Stimulated activated naive CD8-positive, alpha-beta T cell treated with anti-CD3 and anti-CD28 coated beads, Interleukin-15, amount 100 ng/mL, for 72 hours (primary cell): ENCODE results near the gene PHYHIPL.

Source experiments
- ATAC-seq: fragments of 150-1000 bp; cut with Tn5 transposase; 2 replicates; pipeline ENCODE4 v1.10.0; 2021; ENCODE audit warnings: mild to moderate bottlenecking, moderate library complexity
- DNase-seq, 2 donors: peaks; one replicate each; pipeline ENCODE4 v3.0.0; 2021 to 2022
- H3K27ac Mint-ChIP-seq, 2 donors: one replicate each; pipeline ENCODE4 v1.8.0; 2022; ENCODE audit warnings: mild to moderate bottlenecking in 2 of 2, mixed read lengths in 2 of 2, moderate library complexity in 2 of 2
- H3K27me3 Mint-ChIP-seq: one replicate; pipeline ENCODE4 v1.8.0; 2022; ENCODE audit warnings: mixed read lengths
- H3K4me1 Mint-ChIP-seq: one replicate; pipeline ENCODE4 v1.8.0; 2022; ENCODE audit warnings: mild to moderate bottlenecking, mixed read lengths
- H3K4me3 Mint-ChIP-seq, 2 donors: one replicate each; pipeline ENCODE4 v1.8.0; 2022; ENCODE audit warnings: mild to moderate bottlenecking in 2 of 2, mixed read lengths in 2 of 2, moderate library complexity in 1 of 2
- H3K9me3 Mint-ChIP-seq, 2 donors: one replicate each; pipeline ENCODE4 v1.8.0; 2022; ENCODE audit warnings: mixed read lengths in 2 of 2

PHYHIPL gene

DNA sequence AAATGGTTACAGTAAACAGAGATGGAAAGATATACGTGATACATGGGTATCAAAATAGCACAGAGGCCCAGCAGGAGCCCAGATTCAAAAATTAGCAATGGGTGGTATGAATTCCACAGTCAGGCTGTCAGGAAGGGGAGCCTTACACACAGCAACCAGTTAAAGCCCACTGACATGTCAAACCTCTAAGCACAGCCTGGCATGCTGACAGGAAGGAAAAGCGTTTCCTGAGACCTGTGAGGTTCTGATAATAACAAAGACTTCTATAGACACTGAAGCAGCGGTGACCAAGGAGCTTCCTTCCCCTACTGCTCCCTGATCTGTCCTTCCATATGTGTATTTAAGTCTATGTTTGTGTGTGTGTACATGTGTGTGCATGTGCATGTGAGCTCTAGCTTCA is 89.9 kb downstream of the PHYHIPL start:
- Mint-ChIP-seq H3K9me3 (no peaks in the 10 kb centered on the region), H3K27ac (no peak overlapping the region), H3K4me1 (no peaks in the 10 kb centered on the region), H3K27me3 (no peaks in the 10 kb centered on the region), H3K4me3 (no peak overlapping the region)
- ATAC-seq, result no peak
- DNase-seq, result no peak

DNA sequence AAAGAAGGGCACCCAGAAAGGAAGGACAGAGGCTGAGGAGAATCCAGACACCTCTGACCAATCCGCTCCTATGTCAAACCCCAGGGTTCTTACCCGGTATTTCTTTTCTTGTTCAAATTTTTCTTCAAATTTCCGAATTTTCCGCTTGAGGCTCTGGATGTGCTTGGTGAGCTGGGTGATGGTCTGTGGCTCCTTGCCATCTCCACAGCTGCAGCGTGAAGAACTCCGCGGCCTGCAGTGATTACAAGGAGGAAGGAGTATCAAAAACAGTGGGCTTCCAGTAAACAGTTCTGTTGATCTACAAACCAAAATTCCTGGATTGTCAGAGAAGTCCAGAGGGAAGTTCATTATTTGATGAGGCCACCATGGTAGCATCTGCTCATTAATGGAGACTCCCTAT is 92.0 kb downstream of the PHYHIPL start:
- H3K4me1 Mint-ChIP-seq, result no peaks in the 10 kb centered on the region
- no peaks in the 10 kb centered on the region for H3K27me3 Mint-ChIP-seq
- H3K4me3 Mint-ChIP-seq, result no peak overlapping the region
- H3K27ac Mint-ChIP-seq, result no peak overlapping the region
- ATAC-seq, result no peak
- DNase-seq, result no peak
- H3K9me3 Mint-ChIP-seq, result no peaks in the 10 kb centered on the region

DNA sequence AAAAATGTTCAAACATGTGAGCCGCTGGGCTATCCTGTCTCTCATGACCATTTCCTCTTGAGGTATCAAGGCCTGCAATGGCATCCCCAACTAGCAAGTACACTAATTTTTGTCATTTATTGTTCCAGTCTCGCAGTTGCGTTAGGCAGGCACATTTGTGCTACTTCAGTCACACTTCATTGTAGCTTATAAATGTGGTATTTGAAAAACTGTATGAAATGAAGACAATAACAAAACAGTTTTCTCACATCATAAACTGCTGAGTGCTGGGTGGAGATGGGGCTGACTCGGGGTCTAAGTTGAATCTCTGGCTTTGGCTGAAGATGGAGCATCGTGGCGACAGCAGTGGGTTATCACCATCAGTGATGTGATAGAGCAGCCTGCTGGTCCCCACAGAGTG is 93.2 kb downstream of the PHYHIPL start:
- Mint-ChIP-seq H3K27me3 (no peaks in the 10 kb centered on the region), H3K4me3 (no peak overlapping the region), H3K4me1 (no peaks in the 10 kb centered on the region), H3K9me3 (no peaks in the 10 kb centered on the region), H3K27ac (no peak overlapping the region)
- no peak for ATAC-seq
- no peak for DNase-seq

DNA sequence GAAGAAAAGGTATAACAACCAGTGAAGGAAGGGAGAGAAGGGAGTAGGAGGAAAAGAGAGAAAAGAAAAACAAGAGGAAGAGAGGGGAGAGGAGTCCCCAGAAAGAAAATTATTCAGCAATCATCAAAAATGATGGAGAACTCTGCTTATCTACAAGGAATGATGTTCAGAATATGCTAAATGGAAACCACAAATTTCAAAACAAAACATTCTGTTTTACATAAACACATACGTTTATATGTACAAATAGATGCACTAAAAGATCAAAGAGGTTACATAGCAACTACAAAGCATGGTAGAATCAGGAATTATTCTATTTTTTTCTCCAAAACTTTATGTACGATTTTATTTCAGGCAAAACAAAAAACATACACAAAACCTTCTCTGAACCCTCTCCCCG is 94.0 kb downstream of the PHYHIPL start:
- ATAC-seq (no peak), DNase-seq (no peak)
- Mint-ChIP-seq H3K9me3 (no peaks in the 10 kb centered on the region), H3K27me3 (no peaks in the 10 kb centered on the region), H3K27ac (no peak overlapping the region), H3K4me3 (no peak overlapping the region), H3K4me1 (no peaks in the 10 kb centered on the region)

DNA sequence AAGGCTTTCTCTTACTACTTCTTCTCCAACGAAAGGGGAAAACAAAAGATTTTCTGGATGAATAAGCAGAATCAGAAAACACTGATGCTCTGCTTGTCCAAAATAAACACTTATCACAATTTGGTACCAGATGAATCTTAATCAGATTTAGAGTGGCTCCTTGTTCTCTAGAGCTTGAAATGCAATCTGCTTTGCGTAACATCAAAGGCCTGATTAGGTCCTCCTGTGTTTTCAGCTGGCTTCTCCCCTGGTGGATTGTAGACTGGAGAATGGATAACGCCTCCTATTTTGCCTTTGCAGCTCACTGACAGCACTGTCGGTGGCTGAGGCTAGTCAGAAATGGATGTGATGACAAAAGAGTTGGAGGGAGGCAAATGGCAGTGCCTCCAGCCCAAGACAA is 94.7 kb downstream of the PHYHIPL start:
- Mint-ChIP-seq H3K4me1 (no peaks in the 10 kb centered on the region), H3K27ac (no peak overlapping the region), H3K4me3 (no peak overlapping the region), H3K9me3 (no peaks in the 10 kb centered on the region), H3K27me3 (no peaks in the 10 kb centered on the region)
- DNase-seq, result no peak
- ATAC-seq, result no peak

DNA sequence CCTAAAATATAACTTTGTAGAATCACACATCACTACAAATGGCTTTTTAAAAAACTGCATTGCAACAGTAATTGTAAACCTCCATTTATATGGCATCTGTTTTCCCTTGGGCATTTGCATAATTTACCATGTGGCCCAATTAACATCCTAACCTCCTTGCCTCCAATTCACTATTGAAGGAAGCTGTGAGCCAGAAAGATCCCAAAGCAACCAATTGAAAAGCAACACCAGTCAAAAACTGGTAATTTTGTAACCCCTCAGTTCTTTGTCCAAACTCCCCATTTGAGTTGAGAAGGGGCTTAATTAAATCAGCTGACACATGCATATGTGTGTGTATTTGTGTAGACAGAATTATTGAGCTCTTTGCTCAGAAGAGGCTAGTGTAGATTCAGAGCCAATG is 95.6 kb downstream of the PHYHIPL start:
- H3K4me1 Mint-ChIP-seq, result no peaks in the 10 kb centered on the region
- H3K27me3 Mint-ChIP-seq, result no peaks in the 10 kb centered on the region
- no peak for DNase-seq
- no peak for ATAC-seq
- no peak overlapping the region for H3K4me3 Mint-ChIP-seq
- H3K27ac Mint-ChIP-seq, result no peak overlapping the region
- H3K9me3 Mint-ChIP-seq, result no peaks in the 10 kb centered on the region

DNA sequence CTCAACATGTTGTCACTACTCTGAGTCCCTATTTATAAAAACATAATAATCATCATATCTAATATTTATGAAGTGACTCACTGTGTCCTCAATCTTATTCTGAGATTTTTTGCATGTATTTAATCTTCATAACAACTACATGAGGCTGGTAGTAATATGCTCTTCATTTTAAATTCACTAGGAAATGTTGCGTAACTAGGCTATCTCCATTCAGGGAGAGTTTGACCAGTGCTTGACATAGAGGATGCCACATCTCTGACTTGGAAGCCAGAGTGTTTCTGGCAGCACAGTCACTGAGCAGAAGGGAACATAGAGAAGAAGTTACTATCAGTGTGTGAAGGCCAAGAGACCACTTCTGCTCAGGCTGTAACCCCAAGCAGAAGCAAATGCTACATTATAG is 97.0 kb downstream of the PHYHIPL start:
- no peak for DNase-seq
- Mint-ChIP-seq H3K4me1 (no peaks in the 10 kb centered on the region), H3K4me3 (no peak overlapping the region), H3K27ac (no peak overlapping the region), H3K27me3 (no peaks in the 10 kb centered on the region), H3K9me3 (peaks cover 0 to 6% of the 10 kb centered on the region in 2 donors)
- no peak for ATAC-seq

DNA sequence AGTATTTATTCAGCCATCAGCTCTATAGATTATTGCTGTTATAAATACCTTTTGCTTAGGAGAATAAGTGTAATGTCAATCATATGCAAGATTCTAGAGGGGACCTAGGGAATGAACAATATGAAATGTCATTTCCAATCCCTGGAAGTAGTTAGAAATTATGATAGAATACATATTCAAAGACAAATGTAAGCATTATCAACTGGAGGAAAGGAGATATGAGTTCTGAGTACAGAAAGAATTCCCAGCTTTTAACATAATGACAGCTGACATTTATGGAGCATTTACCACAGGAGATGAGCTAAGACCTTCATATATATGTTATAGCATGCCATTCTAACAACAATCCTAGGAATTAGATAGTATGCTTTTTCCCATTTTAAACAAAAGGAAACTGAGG is 99.7 kb downstream of the PHYHIPL start:
- no peak overlapping the region for H3K4me3 Mint-ChIP-seq
- peaks cover 0 to 6% of the 10 kb centered on the region in 2 donors for H3K9me3 Mint-ChIP-seq
- H3K27me3 Mint-ChIP-seq, result no peaks in the 10 kb centered on the region
- H3K27ac Mint-ChIP-seq, result no peak overlapping the region
- H3K4me1 Mint-ChIP-seq, result no peaks in the 10 kb centered on the region
- DNase-seq, result no peak
- ATAC-seq, result no peak

DNA sequence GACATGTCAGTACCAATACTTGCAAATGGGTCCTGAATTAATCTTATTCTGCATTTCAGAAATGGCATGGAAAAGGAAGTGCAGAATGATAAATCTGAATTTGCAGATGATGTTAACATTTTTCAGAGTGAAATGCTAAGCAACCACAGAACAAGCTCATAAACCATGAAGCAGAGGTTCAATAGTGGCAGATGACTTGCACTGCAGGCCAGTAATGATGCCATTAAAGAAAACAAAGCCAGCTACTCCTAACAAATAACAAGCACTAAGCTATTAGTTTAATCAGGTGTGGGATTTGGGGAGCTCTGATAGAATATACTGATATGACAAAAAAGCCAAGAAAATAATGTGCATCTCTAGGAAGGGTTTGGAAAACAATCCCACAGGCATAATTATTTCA is 100.5 kb downstream of the PHYHIPL start:
- Mint-ChIP-seq H3K27ac (no peak overlapping the region), H3K9me3 (peaks cover 0 to 6% of the 10 kb centered on the region in 2 donors), H3K4me1 (no peaks in the 10 kb centered on the region), H3K27me3 (no peaks in the 10 kb centered on the region), H3K4me3 (no peak overlapping the region)
- DNase-seq, result no peak
- ATAC-seq, result no peak

DNA sequence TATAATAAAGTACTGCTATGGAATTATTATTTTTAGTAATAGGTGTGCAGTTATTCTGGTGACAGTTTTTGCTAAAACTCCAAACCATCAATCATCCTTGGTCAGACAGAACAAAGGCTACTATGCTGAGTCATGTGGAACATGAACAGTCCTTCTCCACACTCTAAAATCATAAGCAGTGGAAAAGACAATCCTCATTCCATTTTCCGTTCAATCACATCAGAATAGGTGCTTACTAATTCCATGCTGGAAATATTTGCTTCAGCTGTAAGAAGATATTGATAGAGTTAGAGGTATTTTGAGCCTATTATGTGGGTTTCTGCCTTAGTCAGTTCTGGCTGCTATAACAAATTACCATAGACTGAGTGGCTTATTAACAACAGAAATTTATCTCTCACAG is 103.0 kb downstream of the PHYHIPL start:
- Mint-ChIP-seq H3K27ac (no peak overlapping the region), H3K4me1 (no peaks in the 10 kb centered on the region), H3K9me3 (peaks cover 0 to 8% of the 10 kb centered on the region in 2 donors), H3K4me3 (no peak overlapping the region), H3K27me3 (peaks cover 5% of the 10 kb centered on the region)
- no peak for DNase-seq
- ATAC-seq, result no peak

DNA sequence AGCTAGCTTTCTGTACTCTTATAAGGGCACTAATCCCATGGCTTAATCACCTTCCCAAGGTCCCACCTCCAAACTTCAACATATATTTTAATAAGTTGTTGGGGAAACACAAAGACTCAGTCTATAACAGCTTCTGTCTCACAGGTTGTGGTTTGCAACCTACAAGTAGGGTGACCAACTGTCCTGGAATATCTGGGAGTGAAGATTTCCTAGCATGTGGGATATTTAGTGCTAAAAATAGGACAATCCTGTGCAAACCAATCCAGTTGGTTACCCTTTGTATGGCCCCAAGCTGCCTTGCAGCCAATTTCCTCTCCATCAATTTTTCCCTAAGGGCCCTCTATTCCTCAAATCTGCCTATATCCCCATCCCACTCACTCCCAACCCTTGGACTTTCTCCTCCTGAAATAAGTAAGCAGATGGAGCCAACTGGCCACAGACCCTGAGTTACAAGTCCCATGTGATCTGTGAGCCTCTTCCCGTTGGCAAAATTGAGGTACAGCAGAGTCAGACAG is 103.6 kb downstream of the PHYHIPL start:
- Mint-ChIP-seq H3K27ac (no peak overlapping the region), H3K9me3 (peaks cover 0 to 13% of the 10 kb centered on the region in 2 donors), H3K4me3 (no peak overlapping the region), H3K27me3 (peaks cover 11% of the 10 kb centered on the region), H3K4me1 (no peaks in the 10 kb centered on the region)
- DNase-seq (no peak), ATAC-seq (no peak)

DNA sequence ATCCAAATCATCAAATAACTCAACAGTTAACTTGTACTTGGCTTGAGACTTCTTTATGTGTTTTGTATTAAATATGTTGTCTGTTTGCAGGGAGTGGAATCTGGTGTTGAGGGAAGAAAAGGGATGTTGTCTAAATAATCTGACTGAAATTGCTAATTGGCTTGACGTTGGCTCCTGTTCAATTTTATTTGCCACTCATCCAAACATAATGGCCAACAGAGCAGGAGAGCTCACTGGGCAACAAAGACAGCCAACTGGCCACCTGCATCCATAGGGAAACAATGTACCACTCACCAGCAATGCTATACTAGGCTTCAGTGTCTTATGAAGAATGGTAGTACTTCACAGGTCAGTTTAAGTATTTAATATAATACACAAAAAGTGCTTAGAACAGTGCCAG is 105.4 kb downstream of the PHYHIPL start:
- no peak overlapping the region for H3K27ac Mint-ChIP-seq
- peaks cover 0 to 14% of the 10 kb centered on the region in 2 donors for H3K9me3 Mint-ChIP-seq
- H3K27me3 Mint-ChIP-seq, result peaks cover 11% of the 10 kb centered on the region
- DNase-seq (no peak), ATAC-seq (no peak)
- H3K4me3 Mint-ChIP-seq, result no peak overlapping the region
- H3K4me1 Mint-ChIP-seq, result no peaks in the 10 kb centered on the region

DNA sequence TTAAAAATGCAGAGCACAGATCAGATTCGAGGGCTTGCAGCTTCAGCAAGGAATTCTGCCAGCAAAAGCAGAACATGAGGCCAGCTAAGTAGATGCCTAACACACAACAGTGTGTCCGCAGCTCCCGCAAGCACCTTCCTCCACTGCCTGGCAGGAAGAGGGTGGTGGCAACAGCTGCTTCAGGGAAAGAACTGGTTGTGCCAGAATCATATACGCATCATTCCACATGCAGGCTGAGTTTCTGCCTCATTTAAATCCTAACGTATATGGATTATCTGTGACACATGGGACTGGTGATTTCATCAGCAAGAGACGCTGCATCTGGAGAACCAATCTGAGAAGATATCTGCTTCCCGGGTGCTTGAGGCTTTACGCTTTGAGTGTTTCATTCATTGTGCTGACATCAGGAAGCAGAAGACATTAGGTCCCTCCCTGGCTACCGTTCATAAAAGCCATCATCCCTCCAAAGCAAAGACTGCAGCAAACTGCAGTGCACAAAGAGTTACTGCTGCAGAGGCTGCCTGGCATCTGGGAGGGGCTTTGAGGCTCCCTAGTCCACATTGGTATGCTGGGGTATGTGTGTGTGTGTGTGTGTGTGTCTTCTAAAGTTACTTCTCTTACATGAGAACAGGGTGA is 107.1 kb downstream of the PHYHIPL start:
- Mint-ChIP-seq H3K4me1 (no peaks in the 10 kb centered on the region), H3K27ac (no peak overlapping the region), H3K4me3 (no peak overlapping the region), H3K9me3 (peaks cover 0 to 8% of the 10 kb centered on the region in 2 donors), H3K27me3 (peaks cover 11% of the 10 kb centered on the region)
- DNase-seq, result no peak
- ATAC-seq, result no peak

DNA sequence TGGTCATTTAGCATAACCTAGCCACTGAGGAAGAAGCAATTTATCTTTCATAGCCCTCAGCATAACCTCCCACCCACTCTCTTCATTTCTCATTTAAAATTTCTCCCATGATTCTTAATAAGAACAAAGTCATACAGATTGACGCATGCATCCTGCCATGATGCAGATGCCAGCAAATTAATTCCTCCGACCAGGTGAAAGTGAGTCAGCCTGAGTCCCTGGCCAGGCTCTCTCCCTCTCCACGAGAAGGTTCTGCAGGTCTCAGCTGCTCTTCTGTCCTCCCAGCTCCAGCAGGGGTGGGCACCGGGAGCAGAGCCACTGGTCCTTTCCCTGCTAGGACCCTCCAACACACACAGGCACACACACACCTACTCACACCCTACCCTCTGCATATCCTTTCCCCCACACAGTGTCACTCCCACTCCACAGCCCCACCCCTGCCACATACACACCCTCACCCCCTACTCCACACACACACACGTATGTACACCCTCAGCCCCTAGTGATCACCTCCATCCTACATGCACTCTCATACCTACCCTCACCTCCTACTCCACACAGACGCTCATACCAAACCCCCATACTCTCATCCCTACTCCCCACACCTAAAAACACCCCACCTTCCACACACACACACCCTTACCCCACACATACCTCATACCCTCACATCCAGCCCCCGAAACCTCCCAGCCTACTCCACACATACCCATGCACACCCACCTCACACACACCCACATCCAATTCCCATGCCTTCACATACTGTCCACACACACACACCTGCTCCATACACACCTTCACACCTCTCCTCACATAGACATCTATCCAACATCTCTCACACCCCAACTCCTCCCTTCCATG is 107.9 kb downstream of the PHYHIPL start:
- DNase-seq, result no peak
- peak overlapping the region in 1 of 2 donors; percentile 55 for H3K27ac Mint-ChIP-seq

DNA sequence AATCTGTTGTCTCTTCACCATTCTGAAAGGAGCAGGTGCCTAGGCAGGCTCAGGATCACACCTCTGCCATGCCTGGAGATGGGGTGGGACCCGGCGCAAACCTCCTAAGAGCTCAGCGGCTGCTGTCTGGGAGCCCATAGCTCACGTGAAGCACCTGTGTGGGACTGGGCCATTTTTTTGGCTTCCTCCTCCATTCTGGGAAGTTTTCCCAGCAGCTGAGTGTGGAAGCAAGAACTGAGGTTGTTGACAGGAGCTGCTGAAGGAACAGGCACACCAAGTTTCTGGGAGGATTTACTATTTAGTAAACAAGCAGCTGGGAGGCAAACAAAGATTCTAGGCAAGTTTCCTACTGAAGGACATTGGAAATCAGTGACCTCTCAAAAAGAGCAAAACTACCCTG is 108.6 kb downstream of the PHYHIPL start:
- Mint-ChIP-seq H3K4me3 (no peak overlapping the region), H3K4me1 (no peaks in the 10 kb centered on the region), H3K27ac (no peak overlapping the region), H3K9me3 (peaks cover 0 to 8% of the 10 kb centered on the region in 2 donors), H3K27me3 (peaks cover 11% of the 10 kb centered on the region)
- DNase-seq, result no peak
- ATAC-seq, result no peak

More for the DNA sequence above, 107.9 kb downstream of the PHYHIPL start:
- peaks cover 11% of the 10 kb centered on the region for H3K27me3 Mint-ChIP-seq
- H3K4me3 Mint-ChIP-seq, result no peak overlapping the region
- H3K9me3 Mint-ChIP-seq, result peaks cover 0 to 8% of the 10 kb centered on the region in 2 donors
- H3K4me1 Mint-ChIP-seq, result no peaks in the 10 kb centered on the region
- ATAC-seq, result peak; percentile 53

DNA sequence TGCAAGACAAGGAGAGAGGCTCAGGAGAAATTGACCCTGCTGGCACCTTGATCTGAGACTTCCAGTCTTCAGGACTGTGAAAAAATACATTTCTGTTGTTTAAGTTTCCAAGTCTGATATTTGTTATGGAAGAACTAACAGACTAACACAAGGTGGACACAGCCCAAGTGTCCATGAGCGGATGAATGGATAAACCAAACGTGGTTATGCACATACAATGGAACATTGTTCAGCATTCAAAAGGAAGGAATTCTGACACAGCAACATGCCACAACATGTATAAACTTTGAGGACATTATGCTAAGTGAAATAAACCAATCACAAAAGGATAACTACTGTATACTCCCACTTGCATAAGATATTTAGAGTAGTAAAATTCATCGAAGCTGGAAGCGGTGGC is 109.4 kb downstream of the PHYHIPL start:
- H3K27me3 Mint-ChIP-seq, result peaks cover 11% of the 10 kb centered on the region
- DNase-seq (no peak), ATAC-seq (no peak)
- H3K4me3 Mint-ChIP-seq, result no peak overlapping the region
- no peak overlapping the region for H3K27ac Mint-ChIP-seq
- peaks cover 0 to 8% of the 10 kb centered on the region in 2 donors for H3K9me3 Mint-ChIP-seq
- H3K4me1 Mint-ChIP-seq, result no peaks in the 10 kb centered on the region
